MG63 (cell line): ENCODE data around the gene CYSRT1. TPM values are rescaled to one million over a fixed set of nuclear protein-coding genes. Genes with fewer than 3 reads are reported as not detected.

Experiments
- DNase-seq: peaks from one replicate; pipeline ENCODE4 v3.0.0-alpha.2; 2020
- H3K27me3 ChIP-seq: fragments of 250-450 bp; sonication (Bioruptor Pico); 2 replicates; pipeline ENCODE4 v1.5.1; 2020; ENCODE audit warnings: mild to moderate bottlenecking, moderate library complexity
- H3K36me3 ChIP-seq: fragments of 250-450 bp; sonication (Bioruptor Pico); 2 replicates; pipeline ENCODE4 v1.5.1; 2020; ENCODE audit warnings: mild to moderate bottlenecking, moderate library complexity
- H3K4me3 ChIP-seq: fragments of 250-450 bp; sonication (Bioruptor Pico); 2 replicates; pipeline ENCODE4 v1.5.1; 2020; ENCODE audit warnings: mild to moderate bottlenecking, moderate library complexity
- H3K9me3 ChIP-seq: fragments of 250-450 bp; sonication (Bioruptor Pico); 2 replicates; pipeline ENCODE4 v1.5.1; 2020; ENCODE audit warnings: mild to moderate bottlenecking, moderate library complexity
- total RNA-seq: library from RNA; depleted of rRNA; stranded (reverse); fragments of >200 nt; shearing (Covaris generic); gene quantifications from 2 replicates; pipeline ENCODE4 v1.2.3, GENCODE V29; 2014; ENCODE audit warnings: low replicate concordance

CYSRT1 gene
- total RNA-seq, 1 experiment from 2014 or later = 0.89 TPM

DNA sequence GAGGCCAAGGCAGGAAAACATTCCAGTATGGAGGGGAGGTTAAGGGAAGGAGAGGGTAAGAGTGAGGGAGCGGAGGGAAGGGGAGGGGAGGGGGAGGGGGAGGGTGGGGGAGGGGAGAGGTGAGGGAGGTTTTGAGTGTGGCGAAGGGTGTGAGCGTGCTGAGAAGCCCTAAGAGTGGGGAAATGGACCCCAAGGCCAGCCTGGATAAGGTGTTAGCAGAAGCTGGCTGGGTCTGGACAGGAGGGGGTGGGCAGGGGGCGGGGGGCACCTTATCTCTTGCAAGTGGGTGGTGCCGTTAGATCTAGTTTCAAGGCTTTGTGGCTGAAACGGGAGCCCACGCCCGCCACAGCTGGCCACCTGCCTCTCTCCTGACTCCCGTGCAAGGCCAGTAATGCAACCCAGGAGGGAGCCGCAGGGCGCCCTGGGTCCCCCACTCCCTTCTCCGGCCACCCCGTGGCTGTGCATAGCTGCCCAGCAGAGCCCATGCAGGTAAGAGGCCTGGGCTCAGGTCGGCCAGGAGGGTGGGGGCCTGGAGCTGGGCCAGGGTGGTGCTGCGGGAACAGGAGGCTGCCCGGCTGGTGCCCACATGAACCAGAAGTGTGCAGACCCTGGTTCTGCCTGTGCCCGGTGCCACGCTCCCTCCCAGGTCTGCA lies 3.0 kb downstream of the CYSRT1 start:
- Histone ChIP-seq H3K27me3 (no peaks in the 10 kb centered on the region), H3K4me3 (no peak overlapping the region), H3K36me3 (no peaks in the 10 kb centered on the region), H3K9me3 (no peaks in the 10 kb centered on the region)
- DNase-seq = no peak

DNA sequence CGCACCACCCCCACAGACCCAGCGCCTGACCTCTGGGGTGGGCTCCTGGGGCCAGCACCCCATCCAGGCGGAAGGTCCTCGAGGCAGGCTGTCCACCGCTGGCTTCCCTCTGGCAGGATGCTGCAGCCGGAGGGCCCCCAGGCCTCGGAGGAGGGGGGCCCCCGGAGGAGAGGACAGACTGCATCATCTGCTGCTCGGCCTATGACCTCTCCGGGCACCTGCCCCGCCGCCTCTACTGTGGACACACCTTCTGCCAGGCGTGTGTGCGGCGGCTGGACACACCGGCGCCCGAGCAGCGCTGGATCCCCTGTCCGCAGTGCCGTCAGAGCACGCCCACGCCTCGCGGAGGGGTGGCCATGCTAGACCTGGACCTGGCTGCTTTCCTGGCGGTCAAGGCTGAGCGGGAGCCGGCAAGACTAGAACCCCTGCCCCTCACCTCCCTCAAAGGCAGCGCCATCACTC lies 3.6 kb downstream of the CYSRT1 start:
- no peaks in the 10 kb centered on the region for H3K36me3 ChIP-seq
- H3K4me3 ChIP-seq = no peak overlapping the region
- no peaks in the 10 kb centered on the region for H3K9me3 ChIP-seq
- H3K27me3 ChIP-seq = no peaks in the 10 kb centered on the region
- DNase-seq = no peak

DNA sequence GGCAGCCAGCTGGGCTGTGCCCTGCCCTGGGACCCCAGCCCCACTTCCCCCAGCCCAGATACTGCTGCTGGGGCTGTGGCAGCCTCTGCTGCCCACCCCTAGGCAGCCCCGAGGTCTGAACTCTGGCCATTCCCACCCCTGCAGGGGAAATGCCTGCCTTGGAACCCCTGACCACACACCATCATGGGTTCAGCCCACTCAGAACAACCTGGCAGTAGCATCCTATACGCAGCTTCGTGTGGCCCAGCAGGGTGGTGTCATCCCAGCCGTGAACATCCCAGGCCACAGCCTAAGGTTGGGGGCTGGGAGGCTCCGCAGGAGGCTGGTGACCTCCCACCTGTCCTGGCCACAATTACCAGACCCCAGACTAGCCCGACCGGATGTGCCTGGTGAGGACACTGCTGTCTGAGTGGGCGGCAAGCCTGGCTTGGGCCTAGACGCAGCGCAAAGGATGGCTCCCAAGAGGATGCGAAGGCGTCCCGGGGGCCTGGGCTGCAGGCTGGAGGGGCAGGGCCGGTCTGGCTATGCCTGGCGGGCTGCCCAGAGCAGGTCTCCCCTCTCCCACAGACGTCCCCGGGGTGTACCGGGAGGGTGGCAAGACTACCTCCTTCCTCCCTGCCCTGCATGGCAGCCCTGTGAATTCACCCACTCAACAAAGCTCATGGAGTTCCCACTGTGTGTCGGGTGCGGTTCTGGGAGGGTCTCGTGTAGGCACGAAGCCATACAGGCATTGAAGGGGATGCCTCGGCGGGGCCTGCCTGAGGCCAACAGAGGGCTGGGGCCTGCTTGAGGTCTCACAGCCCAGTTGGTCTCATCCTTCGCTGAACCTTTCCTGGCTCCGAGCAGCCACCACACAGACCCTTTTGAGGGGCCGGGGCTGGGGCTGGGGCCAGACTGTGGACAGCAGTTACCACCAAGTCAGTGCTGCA lies 4.3 kb downstream of the CYSRT1 start:
- no peaks in the 10 kb centered on the region for H3K9me3 ChIP-seq
- no peaks in the 10 kb centered on the region for H3K27me3 ChIP-seq
- H3K4me3 ChIP-seq = no peak overlapping the region
- DNase-seq = no peak
- no peaks in the 10 kb centered on the region for H3K36me3 ChIP-seq

DNA sequence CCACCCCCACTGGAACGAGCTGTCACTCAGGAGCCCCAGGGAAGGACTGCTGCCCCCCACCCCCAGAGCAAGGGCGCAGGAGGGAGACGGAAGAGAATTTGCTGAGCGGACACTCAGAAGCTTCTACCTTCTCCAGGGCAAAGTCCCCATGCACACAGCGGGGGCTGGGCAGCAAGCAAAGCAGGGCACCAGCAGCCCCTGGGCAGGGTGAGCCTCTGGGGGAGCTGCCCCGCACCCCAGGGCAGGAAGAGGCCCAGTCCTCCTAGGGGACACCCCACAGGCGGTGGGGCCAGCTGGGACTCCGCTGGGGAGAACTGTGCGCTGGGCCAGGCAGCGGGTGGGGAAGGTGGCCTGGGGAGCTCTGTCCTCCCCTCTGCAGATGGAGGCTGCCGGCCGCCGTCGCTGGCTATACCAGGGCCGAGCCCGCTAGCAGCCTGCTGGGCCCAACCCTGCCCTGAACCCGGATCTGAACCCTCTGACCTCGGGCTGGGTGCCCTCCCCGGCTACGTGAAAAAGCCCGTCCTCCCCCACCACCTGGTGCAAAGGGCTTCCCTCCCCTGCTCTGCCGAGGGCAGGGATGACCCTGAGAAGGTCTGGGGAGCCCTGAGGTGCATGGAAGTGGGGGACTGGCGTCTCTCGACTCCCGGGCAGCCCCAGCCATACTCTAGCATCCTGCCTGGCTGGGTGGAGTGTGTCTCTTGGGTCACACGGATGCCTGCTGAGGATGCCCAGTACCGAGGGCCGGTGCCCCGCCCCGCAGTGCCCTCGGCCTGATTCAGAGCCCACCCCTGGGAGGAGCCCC lies 5.1 kb downstream of the CYSRT1 start:
- DNase-seq = no peak
- Histone ChIP-seq H3K4me3 (no peak overlapping the region), H3K27me3 (no peaks in the 10 kb centered on the region), H3K36me3 (no peaks in the 10 kb centered on the region), H3K9me3 (no peaks in the 10 kb centered on the region)

DNA sequence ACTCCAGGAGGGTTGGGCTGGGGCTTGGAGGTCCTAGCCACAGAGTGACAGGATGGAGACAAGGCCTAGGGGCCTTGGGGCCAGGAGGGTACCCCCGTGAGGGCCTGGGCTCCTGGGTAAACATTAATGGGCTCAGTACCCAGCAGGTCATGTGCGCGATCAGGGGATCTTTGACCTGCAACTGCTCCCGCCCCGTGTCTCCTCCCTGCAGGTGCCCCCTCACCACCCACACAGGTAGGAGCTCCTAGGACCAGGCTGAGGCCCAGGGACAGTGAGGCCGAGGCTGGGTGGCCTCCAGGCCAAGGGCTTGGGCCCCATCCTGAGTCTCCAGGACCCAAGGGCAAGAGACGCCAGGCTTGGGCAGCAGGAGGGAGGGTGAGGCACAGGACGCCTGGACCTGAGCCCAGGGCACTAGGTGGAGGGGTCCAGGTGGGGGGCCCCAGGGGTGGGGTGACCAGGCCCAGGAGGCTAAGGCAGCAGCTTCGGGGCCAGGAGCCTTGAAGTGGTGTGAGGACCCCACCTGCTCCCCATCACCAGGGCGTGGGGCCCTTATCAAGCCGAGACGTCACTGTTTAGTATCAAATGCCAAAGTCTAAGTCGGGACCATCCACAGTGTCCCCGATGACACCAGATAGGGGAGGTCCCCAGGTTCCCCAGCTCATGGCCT lies 5.9 kb downstream of the CYSRT1 start, which contains the start of gene SLC34A3:
SLC34A3 (plus strand) TSS at position 197 of the 667 bp plus-strand sequence. CDS start 802 bp downstream, outside the sequence.
- Histone ChIP-seq H3K9me3 (no peaks in the 10 kb centered on the region), H3K4me3 (no peak within 1 kb of the TSS), H3K27me3 (no peaks in the 10 kb centered on the region), H3K36me3 (no peaks in the 10 kb centered on the region)
- DNase-seq = no peak

DNA sequence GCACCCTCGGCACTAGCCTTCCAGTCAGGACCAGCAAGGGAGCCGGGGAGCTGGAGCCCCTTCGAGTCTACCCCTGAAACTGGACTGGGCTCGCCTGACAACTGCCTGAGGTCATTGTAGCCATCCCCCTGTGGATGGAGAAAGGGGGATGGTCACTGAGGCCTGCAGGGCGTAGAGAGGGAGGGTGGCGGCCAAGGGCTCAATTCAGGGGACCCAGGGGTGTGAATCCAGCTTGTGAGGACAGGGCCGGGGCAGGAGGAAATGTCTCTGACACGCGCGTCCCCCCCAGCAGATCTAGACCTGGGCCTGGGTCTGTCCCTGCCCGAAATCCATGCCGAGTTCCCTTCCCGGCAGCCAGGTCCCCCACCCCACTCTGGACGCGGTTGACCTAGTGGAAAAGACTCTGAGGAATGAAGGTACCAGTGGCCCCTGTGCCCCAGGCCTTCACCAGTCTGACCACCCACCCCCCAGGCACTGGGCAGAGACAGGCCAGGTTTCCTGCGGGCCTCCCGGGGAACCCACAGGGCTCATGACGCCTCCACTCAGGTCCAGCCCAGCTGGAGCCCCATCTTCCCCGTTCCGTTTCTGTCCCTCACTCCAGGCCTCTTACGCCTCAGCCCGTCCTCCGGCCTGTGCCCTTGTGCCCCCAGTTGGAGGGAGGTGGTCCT lies 6.5 kb downstream of the CYSRT1 start:
- H3K9me3 ChIP-seq = no peaks in the 10 kb centered on the region
- no peaks in the 10 kb centered on the region for H3K27me3 ChIP-seq
- DNase-seq = no peak
- no peak overlapping the region for H3K4me3 ChIP-seq
- no peaks in the 10 kb centered on the region for H3K36me3 ChIP-seq

DNA sequence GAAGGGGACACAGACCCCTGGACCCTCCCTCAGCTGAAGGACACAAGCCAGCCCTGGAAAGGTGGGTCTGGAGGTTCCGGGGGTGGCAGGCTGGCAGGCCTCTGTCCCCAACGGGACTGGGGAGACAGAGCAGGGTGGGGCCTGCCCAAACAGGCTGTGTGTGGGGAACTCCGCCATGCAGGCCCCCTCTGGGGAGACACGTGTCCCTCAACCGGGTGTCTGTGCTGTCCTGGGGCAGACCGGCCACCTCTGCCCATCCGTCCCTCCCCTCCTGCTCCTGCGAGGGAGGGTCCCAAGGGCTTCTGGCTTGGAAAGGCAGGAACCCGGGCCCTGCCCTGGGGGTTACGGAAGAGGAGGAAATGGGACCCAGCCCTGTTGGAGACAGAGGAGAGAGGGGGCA lies 7.1 kb downstream of the CYSRT1 start:
- H3K36me3 ChIP-seq = no peaks in the 10 kb centered on the region
- no peak overlapping the region for H3K4me3 ChIP-seq
- H3K9me3 ChIP-seq = no peaks in the 10 kb centered on the region
- no peaks in the 10 kb centered on the region for H3K27me3 ChIP-seq
- no peak for DNase-seq

DNA sequence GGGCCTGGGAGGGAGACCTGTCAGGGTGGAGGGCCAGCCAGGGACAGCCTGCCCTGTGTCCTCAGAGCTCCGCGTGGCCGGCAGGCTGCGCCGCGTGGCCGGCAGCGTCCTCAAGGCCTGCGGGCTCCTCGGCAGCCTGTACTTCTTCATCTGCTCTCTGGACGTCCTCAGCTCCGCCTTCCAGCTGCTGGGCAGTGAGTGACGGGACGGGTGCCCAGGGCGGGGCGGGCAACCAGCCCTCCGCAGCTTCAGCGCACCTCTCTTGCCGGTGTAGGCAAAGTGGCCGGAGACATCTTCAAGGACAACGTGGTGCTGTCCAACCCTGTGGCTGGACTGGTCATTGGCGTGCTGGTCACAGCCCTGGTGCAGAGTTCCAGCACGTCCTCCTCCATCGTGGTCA lies 7.5 kb downstream of the CYSRT1 start:
- DNase-seq = no peak
- Histone ChIP-seq H3K9me3 (no peaks in the 10 kb centered on the region), H3K36me3 (no peaks in the 10 kb centered on the region), H3K27me3 (no peaks in the 10 kb centered on the region), H3K4me3 (no peak overlapping the region)

DNA sequence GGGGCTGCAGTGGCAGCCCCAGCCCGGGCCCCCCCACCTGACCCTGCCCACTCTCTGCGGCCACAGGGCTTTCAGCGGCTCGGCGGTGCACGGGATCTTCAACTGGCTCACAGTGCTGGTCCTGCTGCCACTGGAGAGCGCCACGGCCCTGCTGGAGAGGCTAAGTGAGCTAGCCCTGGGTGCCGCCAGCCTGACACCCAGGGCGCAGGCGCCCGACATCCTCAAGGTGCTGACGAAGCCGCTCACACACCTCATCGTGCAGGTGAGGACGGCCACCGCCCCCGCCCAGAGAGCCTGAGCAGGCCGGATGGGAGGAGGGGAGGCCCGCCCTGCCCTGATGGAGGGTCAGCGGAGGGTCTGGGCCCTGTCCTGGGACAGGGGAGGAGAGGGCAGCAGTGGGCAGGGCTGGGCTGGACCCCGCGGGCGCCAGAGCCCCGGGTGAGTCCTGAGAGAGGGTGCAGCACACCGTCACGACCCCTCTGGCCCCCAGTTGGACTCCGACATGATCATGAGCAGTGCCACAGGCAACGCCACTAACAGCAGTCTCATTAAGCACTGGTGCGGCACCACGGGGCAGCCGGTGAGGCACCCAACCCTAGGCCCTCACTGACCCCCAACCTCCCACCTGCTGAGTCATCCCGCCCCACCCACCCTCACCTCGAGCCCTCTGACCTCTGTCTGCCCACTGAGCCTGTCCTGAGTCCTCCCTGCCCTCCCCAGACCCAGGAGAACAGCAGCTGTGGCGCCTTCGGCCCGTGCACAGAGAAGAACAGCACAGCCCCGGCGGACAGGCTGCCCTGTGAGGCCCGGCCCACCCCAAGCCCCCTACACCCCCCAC lies 8.4 kb downstream of the CYSRT1 start:
- Histone ChIP-seq H3K9me3 (no peaks in the 10 kb centered on the region), H3K36me3 (no peaks in the 10 kb centered on the region), H3K27me3 (no peaks in the 10 kb centered on the region), H3K4me3 (no peak overlapping the region)
- DNase-seq = no peak

DNA sequence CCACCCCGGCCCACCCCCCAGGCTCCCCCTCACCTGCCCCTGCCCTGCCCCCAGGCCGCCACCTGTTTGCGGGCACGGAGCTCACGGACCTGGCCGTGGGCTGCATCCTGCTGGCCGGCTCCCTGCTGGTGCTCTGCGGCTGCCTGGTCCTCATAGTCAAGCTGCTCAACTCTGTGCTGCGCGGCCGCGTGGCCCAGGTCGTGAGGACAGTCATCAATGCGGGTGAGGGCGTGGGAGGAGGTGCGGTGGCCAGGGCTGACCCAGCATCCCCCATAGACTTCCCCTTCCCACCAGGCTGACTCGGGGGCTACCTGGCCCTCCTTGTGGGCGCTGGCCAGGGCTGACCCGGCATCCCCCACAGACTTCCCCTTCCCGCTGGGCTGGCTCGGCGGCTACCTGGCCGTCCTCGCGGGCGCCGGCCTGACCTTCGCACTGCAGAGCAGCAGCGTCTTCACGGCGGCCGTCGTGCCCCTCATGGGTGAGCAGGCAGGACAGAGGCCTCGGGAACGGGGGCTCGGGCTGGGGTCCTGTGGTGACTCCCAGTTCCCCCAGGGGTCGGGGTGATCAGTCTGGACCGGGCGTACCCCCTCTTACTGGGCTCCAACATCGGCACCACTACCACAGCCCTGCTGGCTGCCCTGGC lies 9.2 kb downstream of the CYSRT1 start:
- no peaks in the 10 kb centered on the region for H3K36me3 ChIP-seq
- H3K9me3 ChIP-seq = no peaks in the 10 kb centered on the region
- no peak for DNase-seq
- H3K4me3 ChIP-seq = no peak overlapping the region
- H3K27me3 ChIP-seq = no peaks in the 10 kb centered on the region

DNA sequence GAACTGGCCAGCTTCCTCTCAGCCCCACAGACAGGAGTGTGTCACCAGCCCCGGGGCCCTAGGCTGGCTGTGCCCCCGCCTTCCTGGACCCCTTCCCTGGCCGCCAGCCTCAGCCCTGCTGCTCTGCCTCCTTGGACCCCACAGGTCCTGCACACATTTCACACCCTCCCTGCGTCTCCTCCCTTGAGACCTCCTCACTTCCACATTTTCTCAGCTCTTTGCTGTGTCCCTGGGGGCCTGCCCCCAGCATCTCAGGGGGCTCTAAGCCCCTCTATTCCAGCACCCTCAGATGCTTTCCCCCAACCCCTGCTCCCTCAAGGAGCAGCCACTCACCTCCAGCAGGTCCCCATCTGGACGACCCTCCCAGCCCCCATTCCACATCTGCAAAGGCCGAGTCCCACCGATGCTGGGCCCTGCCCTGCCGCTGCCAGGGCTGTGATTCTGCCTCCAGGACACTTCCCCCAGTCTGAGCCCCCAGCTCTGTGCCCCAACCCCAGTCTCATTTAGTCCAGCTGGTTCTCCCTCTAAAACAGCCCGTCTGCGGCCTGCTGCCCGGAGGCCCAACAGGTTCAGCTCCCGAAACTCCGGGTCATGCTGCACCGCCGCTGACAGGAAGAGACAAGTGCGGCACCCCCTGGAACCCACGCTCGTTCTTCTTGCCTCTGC lies 9.9 kb downstream of the CYSRT1 start:
- H3K27me3 ChIP-seq = no peaks in the 10 kb centered on the region
- H3K9me3 ChIP-seq = no peaks in the 10 kb centered on the region
- no peak overlapping the region for H3K4me3 ChIP-seq
- no peaks in the 10 kb centered on the region for H3K36me3 ChIP-seq
- no peak for DNase-seq

DNA sequence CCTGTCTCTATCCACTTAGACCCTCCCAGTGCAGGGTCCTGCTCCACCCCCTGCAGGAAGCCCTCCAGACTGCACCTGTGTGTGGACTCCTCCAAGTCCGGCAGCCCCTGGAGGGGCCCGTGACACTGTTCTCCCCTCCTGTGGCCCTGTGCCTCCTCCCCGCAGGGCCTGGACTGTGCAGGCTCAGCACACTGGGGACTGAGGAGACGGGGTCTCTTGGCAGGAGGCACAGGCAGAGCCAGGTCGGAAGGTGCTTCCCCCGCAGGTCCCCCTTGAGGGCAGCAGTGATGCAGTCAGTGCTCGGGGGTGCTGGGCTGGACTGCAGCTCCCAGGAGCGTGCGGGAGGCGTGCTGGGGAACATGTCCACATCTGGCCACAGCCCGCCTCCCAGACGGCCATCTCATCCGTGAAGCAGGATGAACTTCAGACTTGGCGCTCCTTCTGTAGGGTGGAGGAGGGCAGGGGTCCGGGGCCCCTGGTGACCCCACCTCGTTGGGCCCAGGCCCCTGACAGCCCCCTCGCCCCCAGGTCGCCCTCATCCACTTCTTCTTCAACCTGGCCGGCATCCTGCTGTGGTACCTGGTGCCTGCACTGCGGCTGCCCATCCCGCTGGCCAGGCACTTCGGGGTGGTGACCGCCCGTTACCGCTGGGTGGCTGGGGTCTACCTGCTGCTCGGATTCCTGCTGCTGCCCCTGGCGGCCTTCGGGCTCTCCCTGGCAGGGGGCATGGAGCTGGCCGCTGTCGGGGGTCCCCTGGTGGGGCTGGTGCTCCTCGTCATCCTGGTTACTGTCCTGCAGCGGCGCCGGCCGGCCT lies 10.7 kb downstream of the CYSRT1 start:
- H3K27me3 ChIP-seq = no peaks in the 10 kb centered on the region
- no peaks in the 10 kb centered on the region for H3K9me3 ChIP-seq
- H3K4me3 ChIP-seq = no peak overlapping the region
- H3K36me3 ChIP-seq = no peaks in the 10 kb centered on the region
- DNase-seq = no peak

DNA sequence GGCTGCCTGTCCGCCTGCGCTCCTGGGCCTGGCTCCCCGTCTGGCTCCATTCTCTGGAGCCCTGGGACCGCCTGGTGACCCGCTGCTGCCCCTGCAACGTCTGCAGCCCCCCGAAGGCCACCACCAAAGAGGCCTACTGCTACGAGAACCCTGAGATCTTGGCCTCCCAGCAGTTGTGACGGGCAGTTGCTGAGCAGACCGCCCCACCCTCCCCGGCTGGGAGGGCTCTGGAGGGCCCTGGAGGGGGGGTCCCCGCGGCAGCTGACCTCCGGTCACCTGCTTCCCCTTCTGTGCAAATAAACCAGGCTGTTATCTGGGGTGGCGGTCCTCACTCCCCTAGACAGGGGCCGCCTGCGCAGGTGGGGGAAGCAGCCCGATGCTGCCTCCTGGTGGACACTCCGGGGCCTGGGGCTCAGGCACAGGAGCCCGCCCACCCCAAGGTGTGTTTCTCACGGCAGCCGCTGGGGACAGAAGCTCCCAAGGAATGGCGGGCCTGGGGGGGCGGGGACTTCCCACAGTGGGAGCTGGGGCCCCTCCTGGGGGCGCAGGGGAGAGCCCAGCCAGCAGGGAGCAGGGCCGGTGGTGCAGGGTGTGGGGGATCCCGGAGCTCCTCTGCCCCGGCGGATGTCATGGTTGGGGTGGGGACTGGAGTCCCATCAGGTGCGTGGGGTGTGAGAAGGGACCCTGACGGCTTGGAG lies 11.4 kb downstream of the CYSRT1 start:
- Histone ChIP-seq H3K36me3 (no peaks in the 10 kb centered on the region), H3K27me3 (no peaks in the 10 kb centered on the region), H3K9me3 (no peaks in the 10 kb centered on the region), H3K4me3 (no peak overlapping the region)
- peak; percentile 76 for DNase-seq
